Retinal pigment epithelial cell (primary cell): ENCODE measurements around the gene TPD52L1.

Experiments used
- DNase-seq: peaks from one replicate; pipeline ENCODE4 v3.0.0-alpha.2; 2010; ENCODE audit warnings: low read depth
- H3K4me3 ChIP-seq: 2 replicates; pipeline ENCODE4 v1.5.1; 2011; ENCODE audit warnings: mild to moderate bottlenecking, low read length, control low read depth, moderate library complexity
- CTCF ChIP-seq: conservative IDR thresholded peaks from 2 replicates; pipeline ENCODE4 v1.5.1; 2011; ENCODE audit warnings: low read depth, low read length, control low read depth, inconsistent platforms

The TPD52L1 gene

DNA sequence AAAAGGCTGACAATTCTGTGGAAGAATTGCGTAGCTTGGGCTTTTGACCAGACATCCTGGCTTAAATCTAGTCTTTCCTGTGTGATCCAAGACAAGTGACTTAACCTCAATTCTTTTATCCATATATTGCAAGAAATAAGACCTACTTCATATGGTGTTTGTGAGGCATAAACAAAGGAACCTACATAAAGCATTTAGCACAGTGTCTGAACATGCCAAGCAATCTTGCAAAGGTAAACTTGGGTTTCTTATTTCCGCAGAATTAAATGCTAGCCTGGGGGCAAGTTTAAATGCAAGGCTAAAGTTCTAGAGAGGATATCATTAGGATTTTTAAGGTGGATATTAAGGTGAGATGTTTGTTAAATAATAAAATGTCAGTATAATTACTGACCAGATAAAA is 100.3 kb downstream of the TPD52L1 start:
- no peak for TF ChIP-seq CTCF
- no peak overlapping the region for H3K4me3 ChIP-seq
- no peak for DNase-seq

- no peak overlapping the region for H3K4me3 ChIP-seq
- DNase-seq, result no peak
- TF ChIP-seq CTCF, result no peak
These were observed 100.7 kb downstream of the TPD52L1 start for GRCh38 chr6:125254321-125254720.

GRCh38 chr6:125255201-125255600 is 101.6 kb downstream of the TPD52L1 start:
- no peak for DNase-seq
- H3K4me3 ChIP-seq, result no peak overlapping the region
- TF ChIP-seq CTCF, result no peak

DNA sequence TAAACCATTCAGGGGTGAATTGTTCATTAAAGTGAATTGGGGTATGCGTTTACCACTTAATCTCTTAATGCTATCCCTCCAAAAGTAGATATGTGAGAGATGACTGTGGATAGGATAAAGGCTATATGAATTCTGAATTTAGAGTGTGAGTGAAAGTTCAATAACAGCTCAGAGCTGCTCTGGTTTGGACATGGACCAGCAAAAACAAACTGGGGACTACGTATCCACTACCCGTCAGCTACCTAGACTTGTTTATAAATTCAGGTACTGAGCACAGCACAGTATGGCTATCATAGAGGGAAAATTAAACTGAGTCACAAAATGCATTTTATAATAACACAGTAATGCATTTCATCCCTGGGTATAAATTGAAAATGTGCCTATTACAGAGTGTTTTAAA is 103.8 kb downstream of the TPD52L1 start:
- no peak overlapping the region for H3K4me3 ChIP-seq
- no peak for TF ChIP-seq CTCF
- no peak for DNase-seq

- no peak for TF ChIP-seq CTCF
- DNase-seq, result no peak
- H3K4me3 ChIP-seq, result no peak overlapping the region
These were observed 105.2 kb downstream of the TPD52L1 start for GRCh38 chr6:125258651-125259353.

DNA sequence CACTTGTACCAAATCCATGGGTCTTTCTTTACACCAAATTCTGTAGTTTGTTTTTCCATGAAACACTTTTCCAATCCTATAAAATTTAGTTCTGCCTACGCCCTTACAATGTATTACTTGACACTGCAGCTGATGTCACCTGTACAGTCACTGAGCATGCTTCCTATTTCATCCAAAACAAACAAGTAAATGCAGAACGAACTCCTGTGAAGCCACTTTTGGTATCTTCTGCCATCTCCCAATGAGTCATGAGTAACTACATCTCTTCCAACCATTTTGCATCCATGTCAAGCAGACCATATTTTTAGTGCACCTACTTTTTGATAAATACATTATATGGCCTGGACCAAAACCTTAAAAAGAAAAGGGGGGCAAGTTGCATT is 105.8 kb downstream of the TPD52L1 start:
- no peak for TF ChIP-seq CTCF
- no peak for DNase-seq
- no peak overlapping the region for H3K4me3 ChIP-seq
